Pancreas (tissue), 10 donors: Measurements from ENCODE around the gene DNAAF5. TPM values are rescaled to one million over a fixed set of nuclear protein-coding genes. Genes with fewer than 3 reads are reported as not detected.
A peak's percentile ranks its signal among the peaks of the same experiment; 100 is the strongest.

Experiments
- ATAC-seq, 4 donors: fragments of 200-7000 bp; cut with Tn5 transposase; one replicate each; pipeline versions ENCODE4 v1.8.0 to v1.9.1; 2020; ENCODE audit warnings: mild to moderate bottlenecking in 4 of 4, moderate library complexity in 4 of 4
- DNase-seq, 6 donors: peaks; one replicate each; pipeline ENCODE4 v3.0.0-alpha.2; 2020
- FAIRE-seq: peaks from 2 replicates; lab custom pipeline; 2012; peaks lifted over from hg19 to GRCh38; lab: Jason Lieb, UNC
- H3K27ac ChIP-seq, 4 donors: fragments of 200-600 bp; sonication (generic); 1 replicate in 3 of 4; 2 replicates in 1 of 4; pipeline versions ENCODE4 v1.5.0 to v1.8.0; 2020
- H3K27me3 ChIP-seq, 4 donors: fragments of 200-600 bp; one replicate each; pipeline ENCODE4 v1.8.0; 2021
- H3K36me3 ChIP-seq, 3 donors: fragments of 200-600 bp; sonication (generic) in 1 of 3; one replicate each; pipeline versions ENCODE4 v1.5.0 to v1.8.0; 2020 to 2021
- H3K4me1 ChIP-seq, 3 donors: fragments of 200-600 bp; one replicate each; pipeline ENCODE4 v1.8.0; 2021
- H3K4me3 ChIP-seq, 4 donors: fragments of 200-600 bp; sonication (generic) in 2 of 4; one replicate each; pipeline versions ENCODE4 v1.5.0 to v1.8.0; 2020 to 2021
- H3K9me3 ChIP-seq, 4 donors: fragments of 200-600 bp; one replicate each; pipeline ENCODE4 v1.8.0; 2021
- CTCF ChIP-seq, 4 donors: fragments of 200-600 bp; sonication (generic) in 3 of 4; IDR thresholded peaks; one replicate each; pipeline versions ENCODE4 v1.5.0 to v1.8.0; 2021; ENCODE audit warnings: antibody characterized with exemption in 4 of 4
- WGBS, 2 donors: extraction: QIAGEN DNeasy Blood & Tissue Kit; methylation state at CpG; one replicate each; pipeline ENCODE4 v1.1.7; 2013; 5-methylcytosine and 5-hydroxymethylcytosine counted together
- intact Hi-C, 3 donors: fragments of 100-400 bp; cut with DNase I; formaldehyde crosslinking; loops; one replicate each; pipeline versions ENCODE4 v1.11.1 to v1.14.2; 2022
- polyA plus RNA-seq, 2 donors: library from polyadenylated mRNA; stranded (reverse); fragments of 200-250 nt; gene quantifications; one replicate each; pipeline ENCODE4 v1.2.3, GENCODE V29; 2013
- total RNA-seq, 6 donors: library from RNA; stranded (reverse); fragmentation: NEBNext Ultra II Directional in 4 of 6; extraction: Animal tissue kit (Norgen Biotek cat#: 25700) in 4 of 6; gene quantifications; one replicate each; pipeline versions ENCODE4 v1.2.1 to v1.2.4, GENCODE V29; 2021 to 2023
- donor health status: healthy with polysubstance abuse.
- donor health status: DM: no; HTN: no; CAD: no; lungs with moderate emphysema.
- donor health status: DM: no; HTN: no; CAD: no.
- donor health status: control.
- donor health status: control.
- donor health status: Bipolar disorder and iron deficiency.
- donor health status: DM: yes; HTN: yes; CAD: no.
- donor health status: DM: no; HTN: no; CAD: no.
- donor health status: DM: no; HTN: no; CAD: no.
- donor health status: DM: yes; HTN: yes; CAD: no.

Gene DNAAF5
- 10 to 100 TPM in 5 of 6 donors, 1 to 10 TPM in 1; 9.0 to 16.6 (median 12.6) TPM for total RNA-seq
- polyA plus RNA-seq, result 10 to 100 TPM in 1 of 2 donors, 1 to 10 TPM in 1; 7.7 to 10.5 TPM

- H3K27ac ChIP-seq, result peak within 1 kb of the TSS; percentile 29 to 51 (median 35)
- no peak for FAIRE-seq
Measured at GRCh38 chr7:726084-726853, at the start of gene DNAAF5. DNAAF5 (plus strand) TSS chr7:726699; CDS start chr7:726721, 22 bp downstream.

GRCh38 chr7:676972-677385 is 49.5 kb upstream of the DNAAF5 start:
- no peaks in the 10 kb centered on the region for H3K9me3 ChIP-seq
- DNase-seq (no peak), ATAC-seq (no peak), FAIRE-seq (no peak)
- H3K27me3 ChIP-seq, result no peaks in the 10 kb centered on the region
- intact Hi-C loops, result no loop called here
- no peak overlapping the region for H3K4me3 ChIP-seq
- H3K36me3 ChIP-seq, result no peaks in the 10 kb centered on the region
- no peaks in the 10 kb centered on the region for H3K4me1 ChIP-seq
- WGBS, 2 donors, result 94 to 96% methylated on average over 18 to 23 of the region's 23 CpGs
- TF ChIP-seq CTCF (IDR thresholded peaks at IDR 0.05), result no peak
- no peak overlapping the region for H3K27ac ChIP-seq

More at GRCh38 chr7:726084-726853, at the start of gene DNAAF5:
- no peak for TF ChIP-seq CTCF (IDR thresholded peaks at IDR 0.05)
- ATAC-seq (peak; percentile 97 to 99 (median 98)), DNase-seq (peak; percentile 80 to 94 (median 85))
- no peaks in the 10 kb centered on the region for H3K9me3 ChIP-seq
- no peaks in the 10 kb centered on the region for H3K36me3 ChIP-seq
- WGBS, 2 donors, result 3 to 6% methylated on average over 51 to 56 of the region's 56 CpGs
- H3K4me3 ChIP-seq, result peak within 1 kb of the TSS; percentile 80 to 91 (median 90)
- H3K4me1 ChIP-seq, result peaks cover 0 to 14% (median 3%) of the 10 kb centered on the region in 3 donors
- intact Hi-C loops, result loop anchor here in 1 of 3 donors (10.0 kb wide), 1 partner anchor 201 kb away; no protein-coding TSS in a partner anchor
- no peaks in the 10 kb centered on the region for H3K27me3 ChIP-seq

GRCh38 chr7:680411-681127 is 45.9 kb upstream of the DNAAF5 start:
- H3K9me3 ChIP-seq, result peaks cover 0 to 1% (median 0%) of the 10 kb centered on the region in 4 donors
- FAIRE-seq (no peak), DNase-seq (peak in 1 of 6 donors; percentile 48), ATAC-seq (no peak)
- no peaks in the 10 kb centered on the region for H3K36me3 ChIP-seq
- intact Hi-C loops, result no loop called here
- 97 to 99% methylated on average over 25 of the region's 25 CpGs for WGBS, 2 donors
- H3K27ac ChIP-seq, result no peak overlapping the region
- no peak for TF ChIP-seq CTCF (IDR thresholded peaks at IDR 0.05)
- H3K27me3 ChIP-seq, result no peaks in the 10 kb centered on the region
- H3K4me3 ChIP-seq, result no peak overlapping the region
- no peaks in the 10 kb centered on the region for H3K4me1 ChIP-seq

GRCh38 chr7:681551-682307 is 44.8 kb upstream of the DNAAF5 start:
- Histone ChIP-seq H3K27me3 (no peaks in the 10 kb centered on the region), H3K36me3 (no peaks in the 10 kb centered on the region), H3K27ac (no peak overlapping the region), H3K4me3 (no peak overlapping the region), H3K4me1 (no peaks in the 10 kb centered on the region), H3K9me3 (peaks cover 0 to 4% (median 0%) of the 10 kb centered on the region in 4 donors)
- WGBS, 2 donors, result 94 to 96% methylated on average over 13 of the region's 13 CpGs
- DNase-seq (peak in 2 of 6 donors; percentile 23 to 33), FAIRE-seq (no peak), ATAC-seq (no peak)
- intact Hi-C loops, result no loop called here
- TF ChIP-seq CTCF (IDR thresholded peaks at IDR 0.05), result no peak
